Bronchial epithelial cell (primary cell): Measurements from ENCODE around the gene TOMM70. TPM values are rescaled to one million over a fixed set of nuclear protein-coding genes. Genes with fewer than 3 reads are reported as not detected.
A peak's percentile ranks its signal among the peaks of the same experiment; 100 is the strongest.
"Not testable (repeated sequence)": the region's sequence is repeated elsewhere in the genome, so short reads cannot be mapped to it uniquely, and the experiment has no call there.

Experiments used
- DNase-seq: peaks from one replicate; pipeline ENCODE4 v3.0.0-alpha.2; 2010; ENCODE audit warnings: low read depth
- FAIRE-seq: peaks from 2 replicates; lab custom pipeline; 2011; peaks lifted over from hg19 to GRCh38; lab: Jason Lieb, UNC
- H3K27me3 ChIP-seq: 2 replicates; pipeline ENCODE4 v1.5.1; 2011; ENCODE audit warnings: low read length; ENCODE audit not compliant: control insufficient read depth, insufficient read depth
- H3K36me3 ChIP-seq: 2 replicates; pipeline ENCODE4 v1.5.1; 2011; ENCODE audit warnings: low read length; ENCODE audit not compliant: control insufficient read depth, insufficient read depth
- H3K4me3 ChIP-seq: 2 replicates; pipeline ENCODE4 v1.5.1; 2011; ENCODE audit warnings: mild to moderate bottlenecking, low read depth, low read length, control low read depth
- CTCF ChIP-seq: IDR thresholded peaks from 2 replicates; pipeline ENCODE4 v1.5.1; 2011; ENCODE audit warnings: mild to moderate bottlenecking, moderate library complexity, low read length, control low read depth, inconsistent platforms; ENCODE audit not compliant: insufficient read depth, severe bottlenecking
- total RNA-seq: library from RNA; depleted of rRNA; stranded (reverse); fragments of >200 nt; gene quantifications from 2 replicates; pipeline ENCODE4 v1.2.1, GENCODE V29; 2014

The TOMM70 gene
- total RNA-seq, 1 donor from 2014 or later: 40.8 TPM

- Histone ChIP-seq H3K36me3 (no peaks in the 10 kb centered on the region), H3K27me3 (no peaks in the 10 kb centered on the region), H3K4me3 (peak overlapping the region; percentile 56)
- no peak for TF ChIP-seq CTCF
- no peak for FAIRE-seq
- DNase-seq: no peak
Observed at GRCh38 chr3:100333970-100334487, 66.9 kb downstream of the TOMM70 start.

GRCh38 chr3:100333051-100333450 lies 67.8 kb downstream of the TOMM70 start:
- no peak for FAIRE-seq
- Histone ChIP-seq H3K36me3 (no peaks in the 10 kb centered on the region), H3K4me3 (no peak overlapping the region), H3K27me3 (no peaks in the 10 kb centered on the region)
- no peak for DNase-seq
- TF ChIP-seq CTCF: no peak

GRCh38 chr3:100331660-100332059 lies 69.2 kb downstream of the TOMM70 start:
- no peaks in the 10 kb centered on the region for H3K27me3 ChIP-seq
- H3K4me3 ChIP-seq: no peak overlapping the region
- no peak for TF ChIP-seq CTCF
- H3K36me3 ChIP-seq: peaks cover 1% of the 10 kb centered on the region
- no peak for DNase-seq
- no peak for FAIRE-seq

GRCh38 chr3:100330651-100331050 lies 70.2 kb downstream of the TOMM70 start:
- no peaks in the 10 kb centered on the region for H3K27me3 ChIP-seq
- FAIRE-seq (no peak), DNase-seq (no peak)
- no peak overlapping the region for H3K4me3 ChIP-seq
- no peak for TF ChIP-seq CTCF
- H3K36me3 ChIP-seq: peaks cover 1% of the 10 kb centered on the region

- Histone ChIP-seq H3K27me3 (no peaks in the 10 kb centered on the region), H3K4me3 (no peak overlapping the region), H3K36me3 (peaks cover 1% of the 10 kb centered on the region)
- peak; percentile 79 for FAIRE-seq
- TF ChIP-seq CTCF: no peak
- no peak for DNase-seq
Observed at GRCh38 chr3:100329800-100330489, 70.9 kb downstream of the TOMM70 start.

GRCh38 chr3:100327377-100327776 lies 73.5 kb downstream of the TOMM70 start:
- DNase-seq, H3K27me3 ChIP-seq, H3K4me3 ChIP-seq, H3K36me3 ChIP-seq, FAIRE-seq: not testable (repeated sequence)
